GM19455 (cell line): ENCODE data around the gene THBS3.
"Not testable (repeated sequence)": the region's sequence is repeated elsewhere in the genome, so short reads cannot be mapped to it uniquely, and the experiment has no call there.

Experiments used
- ATAC-seq: cut with Tn5 transposase; IDR thresholded peaks from one replicate; pipeline ENCODE4 v1.9.1; 2021; ENCODE audit not compliant: unreplicated experiment

Gene THBS3

GRCh38 chr1:155174324-155175280 is 33.1 kb downstream of the THBS3 start:
- ATAC-seq: no peak

GRCh38 chr1:155173478-155174323 is 34.0 kb downstream of the THBS3 start, which contains the start of gene TRIM46:
Gene TRIM46, plus strand, starts transcription at chr1:155173849. Its CDS starts 118 bp downstream, at chr1:155173967.
- no peak for ATAC-seq

GRCh38 chr1:155172732-155173477 is 34.8 kb downstream of the THBS3 start, which contains the start of gene KRTCAP2:
Gene KRTCAP2, minus strand, starts transcription at chr1:155173304. Its CDS starts 80 bp downstream, at chr1:155173224.
- ATAC-seq: peak; percentile 63

GRCh38 chr1:155171836-155172731 is 35.6 kb downstream of the THBS3 start:
- peak; percentile 10 for ATAC-seq

- ATAC-seq: no peak
Measured at GRCh38 chr1:155170806-155171205, 36.9 kb downstream of the THBS3 start.

- ATAC-seq: no peak
Measured at GRCh38 chr1:155170101-155170785, 37.5 kb downstream of the THBS3 start.

- ATAC-seq: no peak
Measured at GRCh38 chr1:155169541-155169940, 38.2 kb downstream of the THBS3 start.

GRCh38 chr1:155168456-155169210 is 39.1 kb downstream of the THBS3 start:
- ATAC-seq: no peak

- not testable (repeated sequence) for ATAC-seq
Measured at GRCh38 chr1:155168105-155168445, 39.6 kb downstream of the THBS3 start.

GRCh38 chr1:155167166-155168104 is 40.3 kb downstream of the THBS3 start:
- ATAC-seq: no peak

- no peak for ATAC-seq
Measured at GRCh38 chr1:155166471-155167165, 41.1 kb downstream of the THBS3 start.

GRCh38 chr1:155166051-155166470 is 41.6 kb downstream of the THBS3 start:
- no peak for ATAC-seq

- ATAC-seq: not testable (repeated sequence)
Measured at GRCh38 chr1:155164625-155165024, 43.1 kb downstream of the THBS3 start.

- not testable (repeated sequence) for ATAC-seq
Measured at GRCh38 chr1:155163785-155164184, 43.9 kb downstream of the THBS3 start.

- ATAC-seq: not testable (repeated sequence)
Measured at GRCh38 chr1:155162631-155163030, 45.1 kb downstream of the THBS3 start.

GRCh38 chr1:155160128-155160527 is 47.6 kb downstream of the THBS3 start:
- no peak for ATAC-seq

GRCh38 chr1:155158991-155159390 is 48.7 kb downstream of the THBS3 start:
- no peak for ATAC-seq
